ENCODE measurements around the gene CPLX3. TPM values are rescaled to one million over a fixed set of nuclear protein-coding genes. Genes with fewer than 3 reads are reported as not detected.
A peak's percentile ranks its signal among the peaks of the same experiment; 100 is the strongest.

The CPLX3 gene
- total RNA-seq, 1 experiment from 2014 or later: not detected

- Histone ChIP-seq H2AFZ (ENCODE audit: low read length) (no peak overlapping the region), H3K79me1 (ENCODE audit: insufficient read depth, low read depth, low read length, poor library complexity, severe bottlenecking) (no peaks in the 10 kb centered on the region), H3K14ac (ENCODE audit: insufficient read depth, low read length) (no peak overlapping the region), H4K91ac (ENCODE audit: insufficient read length, low read depth, low read length) (no peak overlapping the region), H2BK120ac (ENCODE audit: low read depth, low read length, poor library complexity, severe bottlenecking) (no peak overlapping the region), H2BK12ac (ENCODE audit: insufficient read length, low read depth, low read length) (no peak overlapping the region), H3K9ac (ENCODE audit: extremely low read depth, insufficient read length, low read length) (no peak overlapping the region), H2BK5ac (ENCODE audit: insufficient read length, low read length) (no peak overlapping the region), H3K56ac (ENCODE audit: insufficient read length, low read depth, low read length) (no peak overlapping the region), H3K4me1 (ENCODE audit: insufficient read depth, low read length) (no peaks in the 10 kb centered on the region), H3K4me2 (ENCODE audit: insufficient read depth, insufficient read length, low read length) (no peak overlapping the region), H3K9me3 (ENCODE audit: control insufficient read depth, low read depth, low read length) (no peaks in the 10 kb centered on the region), H3K27ac (ENCODE audit: insufficient read length, low read depth, low read length) (no peak overlapping the region), H3T11ph (ENCODE audit: low read length) (no peak overlapping the region), H3K23ac (ENCODE audit: insufficient read length, low read depth, low read length) (no peak overlapping the region), H4K20me1 (ENCODE audit: control insufficient read depth, insufficient read depth, insufficient read length) (no peaks in the 10 kb centered on the region), H4K5ac (ENCODE audit: insufficient read length, low read depth, low read length) (no peak overlapping the region), H2BK15ac (ENCODE audit: low read depth, low read length) (no peak overlapping the region), H2BK20ac (ENCODE audit: low read depth, low read length, poor library complexity, severe bottlenecking) (no peak overlapping the region), H3K4ac (ENCODE audit: low read depth, low read length) (no peak overlapping the region), H4K8ac (replicated peaks; ENCODE audit: insufficient read length, low read depth, low read length) (no peak overlapping the region), H2AK5ac (ENCODE audit: insufficient read length, low read length) (no peak overlapping the region), H3K79me2 (ENCODE audit: insufficient read depth, low read length) (no peaks in the 10 kb centered on the region), H3K27me3 (ENCODE audit: insufficient read depth, low read length) (no peaks in the 10 kb centered on the region), H3K18ac (ENCODE audit: insufficient read length, low read depth, low read length) (no peak overlapping the region), H3K23me2 (ENCODE audit: insufficient read length, low read depth, low read length, poor library complexity, severe bottlenecking) (no peaks in the 10 kb centered on the region)
- Mint-ChIP-seq H3K4me3 (peak overlapping the region in 1 of 2 experiments; percentile 12; a peak in 1 of 5 replicates), H3K9me3 (no peaks in the 10 kb centered on the region), H3K36me3 (ENCODE audit: insufficient read depth in 1 of 3, low read depth in 3 of 3) (peaks cover 5 to 6% (median 5%) of the 10 kb centered on the region in 3 experiments; a peak in 4 of 7 replicates), H3K4me1 (peaks cover 9 to 16% of the 10 kb centered on the region in 2 experiments), H3K27ac (peak overlapping the region in 1 of 3 experiments; percentile 16; a peak in 2 of 7 replicates), H3K27me3 (ENCODE audit: low read depth) (peaks cover 8% of the 10 kb centered on the region)
- DNase-seq: peak; percentile 61
- no CpG with 5 or more reads among the region's 4 CpGs for WGBS (ENCODE audit: extremely low coverage, insufficient read length, low lambda C conversion rate)
- TF ChIP-seq, protein P1, sequence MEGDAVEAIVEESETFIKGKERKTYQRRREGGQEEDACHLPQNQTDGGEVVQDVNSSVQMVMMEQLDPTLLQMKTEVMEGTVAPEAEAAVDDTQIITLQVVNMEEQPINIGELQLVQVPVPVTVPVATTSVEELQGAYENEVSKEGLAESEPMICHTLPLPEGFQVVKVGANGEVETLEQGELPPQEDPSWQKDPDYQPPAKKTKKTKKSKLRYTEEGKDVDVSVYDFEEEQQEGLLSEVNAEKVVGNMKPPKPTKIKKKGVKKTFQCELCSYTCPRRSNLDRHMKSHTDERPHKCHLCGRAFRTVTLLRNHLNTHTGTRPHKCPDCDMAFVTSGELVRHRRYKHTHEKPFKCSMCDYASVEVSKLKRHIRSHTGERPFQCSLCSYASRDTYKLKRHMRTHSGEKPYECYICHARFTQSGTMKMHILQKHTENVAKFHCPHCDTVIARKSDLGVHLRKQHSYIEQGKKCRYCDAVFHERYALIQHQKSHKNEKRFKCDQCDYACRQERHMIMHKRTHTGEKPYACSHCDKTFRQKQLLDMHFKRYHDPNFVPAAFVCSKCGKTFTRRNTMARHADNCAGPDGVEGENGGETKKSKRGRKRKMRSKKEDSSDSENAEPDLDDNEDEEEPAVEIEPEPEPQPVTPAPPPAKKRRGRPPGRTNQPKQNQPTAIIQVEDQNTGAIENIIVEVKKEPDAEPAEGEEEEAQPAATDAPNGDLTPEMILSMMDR (conservative IDR thresholded peaks at IDR 0.05): peak; percentile 63
Observed at GRCh38 chr15:74808840-74809229, 17.6 kb upstream of the CPLX3 start.

All from H9 (cell line).